Ecto neural progenitor cell (in vitro differentiated cells): Measurements from ENCODE around the gene SLC19A1.

Experiments
- DNase-seq: peaks from one replicate; pipeline ENCODE4 v3.0.0-alpha.2; 2018; ENCODE audit warnings: low spot score

Gene SLC19A1

DNA sequence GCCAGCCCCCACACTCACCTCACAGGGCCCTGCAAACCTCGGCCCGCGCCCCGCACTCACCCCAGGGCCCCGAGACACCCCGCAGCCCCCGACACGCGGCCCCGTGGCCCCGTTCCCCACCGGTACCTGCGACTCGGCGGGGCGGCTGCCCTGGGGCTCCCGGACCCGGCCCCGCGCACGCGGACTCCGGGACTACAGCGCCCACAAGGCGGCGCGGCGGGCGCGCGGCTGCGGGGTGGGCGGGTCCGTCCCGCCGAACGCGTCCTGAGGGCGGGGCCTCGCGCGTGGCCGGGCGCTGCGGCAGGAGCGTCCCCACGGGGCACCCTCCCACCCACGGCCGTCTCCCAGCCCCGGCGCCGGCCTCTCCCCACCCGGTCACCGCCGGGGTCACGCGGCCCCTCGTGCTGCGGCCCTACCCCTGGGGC is at the start of gene SLC19A1:
Gene SLC19A1, minus strand, starts transcription at position 199 of the 425 bp plus-strand sequence. CDS start 4,481 bp downstream, outside the sequence.
- DNase-seq: peak; percentile 79

GRCh38 chr21:45591619-45592207 is 49.5 kb upstream of the SLC19A1 start:
- DNase-seq: no peak

- no peak for DNase-seq
Observed at GRCh38 chr21:45590726-45591618, 48.7 kb upstream of the SLC19A1 start.

- peak; percentile 88 for DNase-seq
Observed at GRCh38 chr21:45590246-45590725, 48.0 kb upstream of the SLC19A1 start.

DNA sequence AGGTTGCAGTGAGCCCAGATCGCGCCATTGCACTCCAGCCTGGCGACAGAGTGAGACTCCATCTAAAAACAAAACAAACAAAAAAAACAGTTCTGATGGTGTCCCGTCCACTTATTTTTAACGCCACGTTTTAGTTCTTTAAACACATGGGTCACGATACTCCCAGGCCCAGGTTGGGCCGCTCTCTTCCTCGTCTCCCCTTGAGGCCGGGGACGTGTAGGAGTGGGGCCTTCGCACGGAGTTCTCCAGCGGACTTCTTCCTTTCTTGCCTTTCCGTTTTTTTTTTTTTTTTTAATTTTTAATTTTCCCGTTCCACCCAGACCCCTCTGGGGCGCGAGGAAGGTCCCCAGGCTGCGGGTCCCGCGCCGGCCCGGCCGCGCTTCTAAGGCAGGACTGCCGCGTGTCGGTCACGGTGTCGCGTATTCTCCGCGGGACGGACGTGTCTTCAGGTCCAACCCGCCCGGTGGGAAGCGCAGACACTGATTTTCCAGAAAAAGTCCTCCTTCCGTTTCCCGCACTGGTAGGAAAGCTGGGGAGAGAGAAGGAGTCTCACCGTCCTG is 47.5 kb upstream of the SLC19A1 start:
- no peak for DNase-seq

DNA sequence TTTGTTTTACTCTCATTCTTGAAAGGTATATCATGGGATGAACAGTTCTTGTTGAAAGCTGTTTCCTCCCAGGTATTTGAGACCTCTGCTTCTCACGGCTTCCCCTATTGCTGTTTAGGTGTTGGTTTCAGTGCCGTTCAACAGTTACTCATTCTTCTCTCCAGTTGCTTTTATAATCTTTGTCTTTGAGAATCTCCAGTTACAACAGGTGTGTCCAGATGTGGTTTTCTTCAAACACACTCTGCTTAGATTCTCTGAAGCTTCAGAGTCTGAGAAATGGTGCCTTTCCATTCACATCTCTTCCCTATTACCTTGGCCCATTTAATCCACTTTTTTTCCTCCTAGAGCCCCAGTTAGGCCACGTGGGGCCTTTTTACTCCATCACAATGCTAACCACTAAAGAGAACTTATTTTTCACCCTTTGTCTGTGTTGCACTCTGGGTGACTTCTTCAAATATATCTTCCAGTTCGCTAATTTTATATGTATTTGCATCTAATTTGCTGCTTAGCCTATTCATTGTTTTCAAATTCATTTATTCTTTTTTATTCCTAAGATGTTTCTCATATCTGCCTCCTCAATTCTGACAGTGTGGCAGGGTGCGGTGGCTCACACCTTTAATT is 46.7 kb upstream of the SLC19A1 start:
- DNase-seq: no peak

- no peak for DNase-seq
Observed at GRCh38 chr21:45588086-45588825, 46.0 kb upstream of the SLC19A1 start.

GRCh38 chr21:45586289-45586858 is 44.1 kb upstream of the SLC19A1 start:
- no peak for DNase-seq

- DNase-seq: no peak
Observed at GRCh38 chr21:45584786-45585185, 42.5 kb upstream of the SLC19A1 start.

GRCh38 chr21:45583831-45584509 is 41.7 kb upstream of the SLC19A1 start:
- DNase-seq: no peak

GRCh38 chr21:45582128-45582527 is 39.9 kb upstream of the SLC19A1 start:
- no peak for DNase-seq

GRCh38 chr21:45581322-45581712 is 39.1 kb upstream of the SLC19A1 start:
- DNase-seq: peak; percentile 33

DNA sequence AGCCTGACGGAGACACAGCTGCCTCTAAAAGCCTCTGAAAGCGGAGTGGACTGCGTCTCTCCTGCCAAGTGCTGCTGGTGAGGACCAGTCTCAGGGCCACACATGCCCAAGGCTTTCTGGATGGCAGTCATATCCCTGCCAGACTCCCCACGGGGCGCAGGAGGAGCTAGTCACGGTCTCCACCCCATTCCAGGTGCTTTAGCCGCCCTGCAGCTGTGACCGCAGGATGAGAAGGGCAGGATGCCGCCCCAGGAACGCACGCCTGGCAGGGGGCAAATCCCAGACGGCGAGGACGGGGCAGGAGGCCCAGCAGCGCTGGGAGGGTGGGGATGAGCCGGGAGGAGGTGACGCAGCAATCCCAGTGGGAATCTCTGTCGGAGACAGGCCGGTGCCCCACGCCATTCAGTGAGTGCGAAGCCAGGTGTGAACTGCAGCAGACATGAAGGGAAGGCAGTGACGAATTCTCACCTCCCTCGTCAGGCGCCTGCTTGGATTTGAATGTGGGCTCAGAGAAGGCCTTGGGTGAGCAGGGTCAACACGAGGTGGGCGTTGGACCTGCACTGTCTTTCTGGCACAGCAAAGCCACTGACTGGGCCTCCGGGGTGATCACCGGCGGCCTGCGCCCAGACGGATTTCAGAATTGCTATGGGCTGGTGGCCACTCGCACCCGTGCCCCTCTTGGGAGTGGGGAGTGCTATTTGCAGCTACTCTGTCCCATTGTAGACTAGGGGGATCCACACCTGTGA is 38.5 kb upstream of the SLC19A1 start:
- DNase-seq: peak; percentile 42

DNA sequence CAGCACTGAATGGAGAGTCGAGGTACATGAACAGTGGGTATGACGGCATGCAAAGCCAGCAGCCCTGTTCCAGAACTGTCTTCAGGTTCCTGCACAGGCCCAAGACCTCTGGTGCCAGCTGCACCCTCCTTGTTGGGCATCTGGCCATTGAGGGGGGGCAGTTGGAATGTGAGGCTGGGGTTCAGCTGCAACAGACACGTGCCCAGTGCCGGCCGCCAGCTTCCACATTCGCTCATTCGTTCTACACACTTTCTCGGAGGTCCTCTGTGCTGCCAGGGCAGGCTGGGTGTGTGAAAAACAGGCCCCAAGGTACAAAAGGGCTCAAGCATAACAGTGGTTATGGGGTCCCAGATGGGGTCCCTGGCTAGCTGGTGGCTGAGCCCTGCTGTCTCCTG is 37.9 kb upstream of the SLC19A1 start:
- no peak for DNase-seq

DNA sequence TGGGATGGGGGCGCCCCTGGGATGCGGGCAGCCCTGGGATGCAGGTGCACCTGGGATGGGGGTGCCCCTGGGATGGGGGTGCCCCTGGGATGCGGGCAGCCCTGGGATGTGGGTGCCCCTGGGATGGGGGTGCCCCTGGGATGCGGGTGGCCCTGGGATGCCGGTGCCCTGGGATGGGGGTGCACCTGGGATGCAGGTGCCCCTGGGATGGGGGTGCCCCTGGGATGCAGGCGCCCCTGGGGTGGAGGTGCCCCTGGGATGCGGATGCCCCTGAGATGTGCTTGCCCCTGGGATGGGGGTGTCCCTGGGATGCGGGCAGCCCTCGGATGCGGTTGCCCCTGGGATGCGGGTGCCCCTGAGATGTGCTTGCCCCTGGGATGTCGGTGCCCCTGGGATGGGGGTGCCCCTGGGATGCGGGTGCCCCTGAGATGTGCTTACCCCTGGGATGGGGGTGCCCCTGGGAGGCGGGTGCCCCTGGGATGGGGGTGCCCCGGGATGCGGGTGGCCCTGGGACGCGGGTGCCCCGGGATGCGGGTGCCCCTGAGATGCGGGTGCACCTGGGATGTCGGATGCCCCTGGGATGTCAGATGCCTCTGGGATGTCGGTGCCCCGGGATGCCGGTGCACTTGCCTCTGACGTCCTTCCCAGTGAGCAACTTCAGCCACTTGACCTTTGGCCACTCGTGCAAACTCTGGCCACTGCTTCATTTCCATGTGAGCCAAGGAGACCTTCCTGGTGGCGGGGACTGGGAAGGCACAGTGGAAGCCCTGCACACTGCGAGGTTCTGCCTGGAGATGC is 37.3 kb upstream of the SLC19A1 start:
- peak; percentile 40 for DNase-seq

DNA sequence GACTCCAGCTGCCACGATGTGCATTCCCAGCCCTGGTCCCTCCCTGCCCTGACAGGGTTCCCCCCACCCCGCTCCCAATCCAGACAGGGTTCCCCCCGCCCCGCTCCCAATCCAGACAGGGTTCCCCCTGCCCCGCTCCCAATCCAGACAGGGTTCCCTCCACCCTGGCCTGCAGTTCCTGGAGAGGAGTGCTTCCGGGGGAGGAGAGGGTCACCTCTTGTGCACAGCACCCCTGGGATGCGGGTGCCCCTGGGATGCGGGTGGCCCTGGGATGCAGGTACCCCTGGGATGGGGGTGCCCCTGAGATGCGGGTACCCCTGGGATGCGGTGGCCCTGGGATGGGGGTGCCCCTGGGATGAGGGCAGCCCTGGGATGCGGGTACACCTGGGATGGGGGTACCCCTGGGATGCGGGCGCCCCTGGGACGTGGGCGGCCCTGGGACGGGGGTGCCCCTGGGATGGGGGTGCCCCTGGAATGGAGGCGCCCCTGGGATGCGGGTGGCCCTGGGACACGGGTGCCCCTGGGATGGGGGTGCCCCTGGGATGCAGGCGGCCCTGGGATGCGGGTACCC is 36.7 kb upstream of the SLC19A1 start:
- peak; percentile 43 for DNase-seq

- DNase-seq: no peak
Observed at GRCh38 chr21:45578176-45578801, 36.0 kb upstream of the SLC19A1 start.

- no peak for DNase-seq
Observed at GRCh38 chr21:45577801-45578175, 35.5 kb upstream of the SLC19A1 start.
